Choroid plexus epithelial cell (primary cell): ENCODE measurements around the gene GPR158.
"Not testable (repeated sequence)": the region's sequence is repeated elsewhere in the genome, so short reads cannot be mapped to it uniquely, and the experiment has no call there.

Experiments
- DNase-seq: peaks from one replicate; pipeline ENCODE4 v3.0.0-alpha.2; 2010; ENCODE audit warnings: low read depth
- H3K4me3 ChIP-seq: 2 replicates; pipeline ENCODE4 v1.5.1; 2011; ENCODE audit warnings: low read depth, mild to moderate bottlenecking, control low read depth, low read length, moderate library complexity
- CTCF ChIP-seq: conservative IDR thresholded peaks from 2 replicates; pipeline ENCODE4 v1.5.1; 2011; ENCODE audit warnings: low read depth, mild to moderate bottlenecking, control low read depth, inconsistent platforms, low read length, moderate library complexity

GPR158 gene

GRCh38 chr10:25328361-25328760, 153.6 kb downstream of the GPR158 start:
- no peak overlapping the region for H3K4me3 ChIP-seq
- no peak for DNase-seq
- TF ChIP-seq CTCF: no peak

- DNase-seq, H3K4me3 ChIP-seq: not testable (repeated sequence)
These were observed 154.8 kb downstream of the GPR158 start for GRCh38 chr10:25329587-25329986.

DNA sequence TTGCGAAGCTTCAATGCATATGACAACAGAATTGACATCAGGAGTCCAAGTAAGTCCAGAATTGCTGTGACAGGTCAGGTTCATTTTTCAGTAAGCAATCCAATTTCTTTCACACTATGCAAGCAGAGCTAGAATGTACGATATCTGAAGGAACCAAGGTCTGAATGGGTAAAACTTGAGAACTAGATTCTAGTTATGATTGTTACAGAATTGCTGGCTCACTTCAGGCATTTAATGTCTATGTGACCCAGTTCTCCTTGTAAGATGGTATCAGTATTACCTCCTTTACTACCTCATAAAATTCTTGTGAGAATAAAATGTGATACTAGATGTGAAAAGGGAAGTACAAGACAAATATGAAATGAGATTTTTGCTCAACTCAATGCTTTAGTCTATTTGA, 159.6 kb downstream of the GPR158 start:
- no peak for DNase-seq
- TF ChIP-seq CTCF: no peak
- H3K4me3 ChIP-seq: no peak overlapping the region

DNA sequence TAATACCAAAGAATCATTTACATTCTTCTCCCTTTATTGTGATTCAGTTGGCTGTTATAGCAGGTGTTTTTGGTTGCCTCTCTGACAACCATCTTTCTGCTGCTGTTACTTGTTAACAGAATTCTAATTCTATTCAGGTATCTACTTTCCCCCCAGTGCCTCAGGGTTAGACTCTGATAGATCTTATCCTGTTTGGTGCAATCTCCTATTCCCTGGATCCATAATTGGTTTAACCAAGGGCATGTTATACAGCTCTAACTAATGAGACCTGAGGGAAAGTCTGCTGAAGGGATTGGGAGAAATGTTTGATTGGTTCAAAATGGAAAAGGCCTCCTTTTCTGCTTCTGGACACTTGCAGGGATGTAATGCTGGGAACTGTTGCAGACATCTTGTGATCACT, 161.5 kb downstream of the GPR158 start:
- H3K4me3 ChIP-seq: no peak overlapping the region
- DNase-seq: no peak
- TF ChIP-seq CTCF: no peak

- no peak for TF ChIP-seq CTCF
- no peak overlapping the region for H3K4me3 ChIP-seq
- DNase-seq: no peak
These were observed 163.5 kb downstream of the GPR158 start for GRCh38 chr10:25338271-25338670.

DNA sequence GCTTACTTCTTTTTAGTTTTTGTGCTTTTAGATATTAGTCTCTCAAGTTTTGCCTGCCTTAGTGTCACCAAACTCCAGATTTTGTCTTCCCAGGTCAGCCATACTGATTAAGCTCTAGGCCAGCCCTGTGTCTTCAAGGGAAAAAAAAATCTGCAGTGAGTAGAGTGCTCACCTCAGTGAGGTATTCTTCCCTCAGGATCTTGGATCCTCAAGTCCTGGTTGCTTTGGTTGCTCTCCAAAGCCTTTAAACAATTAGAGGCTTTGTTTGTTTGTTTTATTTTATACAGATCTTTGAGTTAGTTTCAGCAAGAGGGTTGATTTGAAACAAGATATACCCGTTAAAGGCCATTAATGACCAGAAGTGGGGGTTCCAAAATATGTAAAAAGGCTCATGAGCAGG, 165.2 kb downstream of the GPR158 start:
- no peak for DNase-seq
- H3K4me3 ChIP-seq: no peak overlapping the region
- no peak for TF ChIP-seq CTCF

- no peak for DNase-seq
- no peak overlapping the region for H3K4me3 ChIP-seq
- TF ChIP-seq CTCF: no peak
These were observed 174.7 kb downstream of the GPR158 start for GRCh38 chr10:25349520-25349919.

DNA sequence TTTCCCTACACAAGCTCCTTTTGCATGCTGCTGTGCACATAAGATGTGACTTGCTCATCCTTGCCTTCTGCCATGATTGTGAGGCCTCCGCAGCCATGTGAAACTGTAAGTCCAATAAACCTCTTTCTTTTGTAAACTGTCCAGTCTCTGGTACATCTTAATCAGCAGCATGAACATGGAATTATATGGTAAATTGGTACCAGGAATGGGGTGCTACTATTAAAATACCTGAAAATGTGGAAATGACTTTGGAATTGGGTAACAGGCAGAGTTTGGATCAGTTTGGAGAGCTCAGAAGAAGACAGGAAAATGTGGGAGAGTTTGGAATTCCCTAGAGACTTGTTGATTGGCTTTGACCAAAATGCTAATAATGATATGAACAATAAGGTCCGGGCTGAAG, 181.8 kb downstream of the GPR158 start:
- TF ChIP-seq CTCF: no peak
- no peak for DNase-seq
- H3K4me3 ChIP-seq: no peak overlapping the region
